ENCODE data around the gene CTSW.

Gene CTSW

DNA sequence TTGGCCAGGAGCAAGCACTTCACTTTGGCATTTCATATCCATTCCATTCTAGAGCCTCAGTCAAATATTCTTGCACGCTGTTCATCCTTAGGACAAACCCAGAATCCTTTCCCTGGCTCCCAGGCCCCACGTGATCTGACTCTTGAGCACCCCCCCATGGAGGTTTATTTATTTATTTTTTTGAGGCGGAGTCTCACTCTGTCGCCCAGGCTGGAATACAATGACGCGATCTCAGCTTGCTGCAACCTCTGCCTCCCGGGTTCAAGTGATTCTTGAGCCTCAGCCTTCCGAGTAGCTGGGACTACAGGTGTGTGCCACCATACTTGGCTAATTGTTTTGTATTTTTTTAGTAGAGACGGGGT is 52.9 kb downstream of the CTSW start:
- DNase-seq = no peak

All from GDM1 (cell line).